Measurements from ENCODE around the gene PORCN.

- no peak for TF ChIP-seq CTCF (IDR thresholded peaks at IDR 0.05; ENCODE audit: insufficient read depth, low read depth, low read length)
- TF ChIP-seq EZH2 (IDR thresholded peaks at IDR 0.05; ENCODE audit: insufficient read depth, low read length), result no peak
Observed at GRCh38 chrX:48540480-48540879, 31.7 kb downstream of the PORCN start.
